Measurements from ENCODE around the gene CEP170.

CEP170 gene

DNA sequence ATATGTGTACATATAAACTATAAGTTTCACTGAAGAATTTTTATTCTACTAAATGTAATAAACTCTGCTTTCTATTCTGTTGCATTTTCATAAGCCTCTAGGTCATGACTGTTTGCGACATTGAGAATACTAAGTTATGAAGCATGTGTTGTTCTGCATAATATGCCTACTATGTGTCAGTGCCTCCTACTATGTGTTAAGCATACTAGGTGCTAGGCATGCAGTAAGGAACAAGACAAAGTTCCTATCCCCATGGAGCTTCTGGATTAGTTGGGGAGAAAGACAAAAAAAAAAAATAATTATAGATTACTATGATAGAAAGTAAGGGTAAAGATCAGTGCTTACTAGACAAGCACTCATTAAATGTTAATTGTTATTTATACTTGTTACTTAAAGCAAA, 2.1 kb upstream of the CEP170 start:
- Histone ChIP-seq H4K20me1 (ENCODE audit: insufficient read depth, low read length) (peaks cover 12% of the 10 kb centered on the region), H3K4me1 (ENCODE audit: low read length) (peaks cover 14% of the 10 kb centered on the region), H3K4me3 (ENCODE audit: low read length) (no peak overlapping the region; the same call in 1 of the 2 replicates), H3K27me3 (ENCODE audit: low read depth, low read length) (no peaks in the 10 kb centered on the region), H3K27ac (ENCODE audit: low read length) (no peak overlapping the region), H3K36me3 (replicated peaks; ENCODE audit: low read depth, low read length) (no peaks in the 10 kb centered on the region), H2AFZ (ENCODE audit: low read depth, low read length) (no peak overlapping the region), H3K79me2 (ENCODE audit: low read length) (peaks cover 40% of the 10 kb centered on the region), H3K9me3 (ENCODE audit: insufficient read depth, low read length) (no peaks in the 10 kb centered on the region), H3K4me2 (ENCODE audit: low read length) (peak overlapping the region; percentile 83), H3K9ac (ENCODE audit: low read length) (no peak overlapping the region)
- no peak for TF ChIP-seq EZH2phosphoT487 (IDR thresholded peaks at IDR 0.05; ENCODE audit: low read depth)
- TF ChIP-seq, protein P1, sequence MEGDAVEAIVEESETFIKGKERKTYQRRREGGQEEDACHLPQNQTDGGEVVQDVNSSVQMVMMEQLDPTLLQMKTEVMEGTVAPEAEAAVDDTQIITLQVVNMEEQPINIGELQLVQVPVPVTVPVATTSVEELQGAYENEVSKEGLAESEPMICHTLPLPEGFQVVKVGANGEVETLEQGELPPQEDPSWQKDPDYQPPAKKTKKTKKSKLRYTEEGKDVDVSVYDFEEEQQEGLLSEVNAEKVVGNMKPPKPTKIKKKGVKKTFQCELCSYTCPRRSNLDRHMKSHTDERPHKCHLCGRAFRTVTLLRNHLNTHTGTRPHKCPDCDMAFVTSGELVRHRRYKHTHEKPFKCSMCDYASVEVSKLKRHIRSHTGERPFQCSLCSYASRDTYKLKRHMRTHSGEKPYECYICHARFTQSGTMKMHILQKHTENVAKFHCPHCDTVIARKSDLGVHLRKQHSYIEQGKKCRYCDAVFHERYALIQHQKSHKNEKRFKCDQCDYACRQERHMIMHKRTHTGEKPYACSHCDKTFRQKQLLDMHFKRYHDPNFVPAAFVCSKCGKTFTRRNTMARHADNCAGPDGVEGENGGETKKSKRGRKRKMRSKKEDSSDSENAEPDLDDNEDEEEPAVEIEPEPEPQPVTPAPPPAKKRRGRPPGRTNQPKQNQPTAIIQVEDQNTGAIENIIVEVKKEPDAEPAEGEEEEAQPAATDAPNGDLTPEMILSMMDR (IDR thresholded peaks at IDR 0.05; ENCODE audit: low read depth, low read length) = no peak

DNA sequence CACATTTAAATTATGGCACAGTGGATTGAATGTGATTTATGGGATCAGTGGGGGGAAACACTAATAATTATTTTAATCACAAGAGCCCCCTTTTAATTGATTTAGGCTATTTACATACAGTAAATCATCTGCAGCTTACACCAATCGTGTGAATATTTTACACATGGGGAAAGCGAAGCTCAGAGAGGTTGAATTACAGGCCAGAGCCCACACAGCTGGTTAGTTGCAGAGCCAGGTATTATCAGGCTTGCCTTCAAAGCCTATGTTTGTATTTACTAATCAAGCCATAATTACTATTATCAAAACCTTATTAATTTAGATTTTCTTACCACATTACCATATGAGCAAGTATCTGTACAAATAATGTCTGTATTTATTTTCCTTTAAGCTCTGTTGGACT, 1.5 kb upstream of the CEP170 start:
- Histone ChIP-seq H3K27me3 (ENCODE audit: low read depth, low read length) (no peaks in the 10 kb centered on the region), H3K79me2 (ENCODE audit: low read length) (peaks cover 46% of the 10 kb centered on the region), H3K9me3 (ENCODE audit: insufficient read depth, low read length) (no peaks in the 10 kb centered on the region), H4K20me1 (ENCODE audit: insufficient read depth, low read length) (peaks cover 18% of the 10 kb centered on the region), H2AFZ (ENCODE audit: low read depth, low read length) (0 out of 2 replicates have a peak overlapping the region, but pooled peaks have one; percentile 49), H3K4me2 (ENCODE audit: low read length) (peak overlapping the region; percentile 83), H3K9ac (ENCODE audit: low read length) (peak overlapping the region; percentile 74), H3K36me3 (replicated peaks; ENCODE audit: low read depth, low read length) (no peaks in the 10 kb centered on the region), H3K4me3 (ENCODE audit: low read length) (peak overlapping the region; percentile 85), H3K27ac (ENCODE audit: low read length) (peak overlapping the region; percentile 37), H3K4me1 (ENCODE audit: low read length) (peaks cover 20% of the 10 kb centered on the region)
- no peak for TF ChIP-seq EZH2phosphoT487 (IDR thresholded peaks at IDR 0.05; ENCODE audit: low read depth)
- TF ChIP-seq, protein P1 (IDR thresholded peaks at IDR 0.05; ENCODE audit: low read depth, low read length) = no peak

DNA sequence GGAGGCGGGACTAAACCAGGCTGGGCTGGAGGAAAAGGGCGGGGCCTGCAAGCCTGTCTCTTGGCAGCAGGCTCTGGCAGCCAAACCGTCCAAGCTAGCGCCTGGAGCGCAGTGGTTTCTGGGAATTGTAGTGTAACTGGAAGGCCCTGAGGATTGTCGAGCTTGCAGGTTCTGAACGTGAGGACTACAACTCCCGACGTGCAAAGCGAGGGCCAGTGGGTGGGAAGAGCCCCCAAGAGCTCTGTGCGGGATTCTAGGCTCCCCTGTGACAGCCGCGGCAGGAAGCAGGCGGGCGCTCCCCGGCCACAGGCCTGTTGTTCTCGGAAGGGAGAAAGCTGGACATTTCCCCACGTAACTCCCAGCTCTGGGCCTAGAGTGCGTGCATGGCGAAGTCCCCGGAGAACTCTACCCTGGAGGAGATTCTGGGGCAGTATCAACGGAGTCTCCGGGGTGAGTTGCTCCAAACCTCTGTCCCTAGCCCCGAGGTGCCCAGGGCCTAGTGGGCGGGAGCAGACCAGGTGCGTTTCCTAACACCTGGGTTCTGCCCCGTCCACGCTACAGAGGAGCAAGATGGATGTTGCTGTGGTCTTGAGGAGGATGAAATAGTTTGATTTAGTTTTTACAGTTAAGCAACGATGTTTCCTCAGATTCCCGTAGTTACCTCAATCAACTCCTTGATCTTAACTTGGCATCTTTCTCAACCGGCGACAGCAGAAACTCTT, 871 bp upstream of the CEP170 start, which contains the start of gene SDCCAG8:
Gene SDCCAG8 (plus strand): TSS at position 251 of the 722 bp plus-strand sequence. CDS start 133 bp downstream, at position 384.
- H3K9ac ChIP-seq (ENCODE audit: low read length) = peak within 1 kb of the TSS; percentile 92
- H3K4me1 ChIP-seq (ENCODE audit: low read length) = peaks cover 21% of the 10 kb centered on the region
- H3K9me3 ChIP-seq (ENCODE audit: insufficient read depth, low read length) = no peaks in the 10 kb centered on the region
- H2AFZ ChIP-seq (ENCODE audit: low read depth, low read length) = peak within 1 kb of the TSS; percentile 95
- no peaks in the 10 kb centered on the region for H3K36me3 ChIP-seq (replicated peaks; ENCODE audit: low read depth, low read length)
- H3K27me3 ChIP-seq (ENCODE audit: low read depth, low read length) = no peaks in the 10 kb centered on the region
- peak within 1 kb of the TSS; percentile 89 for H3K4me2 ChIP-seq (ENCODE audit: low read length)
- TF ChIP-seq, protein P1 (IDR thresholded peaks at IDR 0.05; ENCODE audit: low read depth, low read length) = no peak
- no peak for TF ChIP-seq EZH2phosphoT487 (IDR thresholded peaks at IDR 0.05; ENCODE audit: low read depth)
- H3K79me2 ChIP-seq (ENCODE audit: low read length) = peaks cover 53% of the 10 kb centered on the region
- peak within 1 kb of the TSS; percentile 90 for H3K27ac ChIP-seq (ENCODE audit: low read length)
- H4K20me1 ChIP-seq (ENCODE audit: insufficient read depth, low read length) = peaks cover 24% of the 10 kb centered on the region
- peak within 1 kb of the TSS; percentile 85 for H3K4me3 ChIP-seq (ENCODE audit: low read length)

DNA sequence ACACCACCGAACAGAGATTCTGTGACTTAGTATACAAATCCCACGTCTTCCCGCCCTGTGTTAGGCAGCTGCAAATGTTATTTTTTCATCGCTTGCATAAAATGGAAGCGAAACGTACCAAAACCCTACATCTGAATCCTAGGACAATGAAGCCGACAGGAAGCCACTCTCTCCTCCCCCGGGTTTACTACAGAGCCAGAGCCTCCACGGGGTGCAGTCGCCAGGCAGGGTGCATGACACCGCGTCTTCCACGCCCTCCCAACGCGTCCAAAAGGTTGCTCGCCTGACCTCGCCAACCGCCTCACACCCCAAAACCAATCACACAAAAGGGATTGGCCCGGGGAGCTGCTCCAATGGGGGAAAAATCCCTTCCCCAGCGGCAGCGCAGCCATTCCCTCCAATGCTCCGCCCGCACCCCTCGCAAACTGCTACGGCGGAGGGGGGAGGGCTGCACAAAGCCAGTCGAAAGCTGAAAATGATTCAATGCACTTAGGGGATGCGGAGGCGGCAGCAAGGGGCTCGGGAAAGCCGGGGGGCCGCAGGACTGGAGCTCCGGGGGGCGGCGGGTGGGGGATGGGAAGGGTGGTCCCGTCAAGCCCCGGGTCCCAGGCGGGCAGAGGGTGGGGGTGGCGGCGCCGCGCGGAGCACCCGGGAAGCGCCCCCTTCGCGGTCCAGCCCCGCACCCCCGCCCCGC, 701 bp downstream of the CEP170 start:
- peak overlapping the region; percentile 89 for H3K4me2 ChIP-seq (ENCODE audit: low read length)
- H3K36me3 ChIP-seq (replicated peaks; ENCODE audit: low read depth, low read length) = no peaks in the 10 kb centered on the region
- no peaks in the 10 kb centered on the region for H3K27me3 ChIP-seq (ENCODE audit: low read depth, low read length)
- H3K79me2 ChIP-seq (ENCODE audit: low read length) = peaks cover 69% of the 10 kb centered on the region
- TF ChIP-seq, protein P1 (IDR thresholded peaks at IDR 0.05; ENCODE audit: low read depth, low read length) = no peak
- H3K4me3 ChIP-seq (ENCODE audit: low read length) = peak overlapping the region; percentile 85
- H3K27ac ChIP-seq (ENCODE audit: low read length) = peak overlapping the region; percentile 90
- peaks cover 21% of the 10 kb centered on the region for H3K4me1 ChIP-seq (ENCODE audit: low read length)
- no peaks in the 10 kb centered on the region for H3K9me3 ChIP-seq (ENCODE audit: insufficient read depth, low read length)
- peak overlapping the region; percentile 95 for H2AFZ ChIP-seq (ENCODE audit: low read depth, low read length)
- H3K9ac ChIP-seq (ENCODE audit: low read length) = peak overlapping the region; percentile 92
- H4K20me1 ChIP-seq (ENCODE audit: insufficient read depth, low read length) = peaks cover 36% of the 10 kb centered on the region
